GM19240 (cell line): Measurements from ENCODE around the gene LYZL2.
A peak's percentile ranks its signal among the peaks of the same experiment; 100 is the strongest.
"Not testable (repeated sequence)": the region's sequence is repeated elsewhere in the genome, so short reads cannot be mapped to it uniquely, and the experiment has no call there.

ENCODE experiments used
- DNase-seq: peaks from one replicate; pipeline ENCODE4 v3.0.0; 2011; ENCODE audit warnings: low spot score; ENCODE audit not compliant: insufficient read length

The LYZL2 gene

DNA sequence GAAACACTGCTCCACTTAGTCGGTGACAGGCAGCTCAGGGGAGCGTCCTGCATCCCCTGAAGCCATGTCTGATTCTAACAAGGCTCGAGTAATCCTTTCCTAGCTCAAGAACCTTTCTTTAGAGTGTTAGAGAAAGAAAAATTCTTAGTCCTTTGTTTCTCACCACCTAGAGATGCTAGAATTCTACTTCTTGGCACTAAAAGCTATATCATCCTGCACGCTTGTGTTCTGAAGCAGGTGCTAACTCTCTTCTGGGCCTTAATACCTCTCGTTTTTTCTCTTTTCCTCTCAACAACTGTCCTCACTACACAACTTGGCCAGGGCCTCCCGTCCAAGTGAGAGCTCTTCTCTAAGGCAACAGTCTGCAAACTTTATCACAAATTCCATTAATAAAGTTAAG lies at the start of gene LYZL2:
Gene LYZL2, minus strand, starts transcription at position 101 of the 400 bp plus-strand sequence. CDS start 2,838 bp downstream, outside the sequence.
- no peak for DNase-seq

GRCh38 chr10:30677616-30678015 lies 48.1 kb upstream of the LYZL2 start:
- DNase-seq = not testable (repeated sequence)

GRCh38 chr10:30677146-30677545 lies 47.6 kb upstream of the LYZL2 start:
- not testable (repeated sequence) for DNase-seq

DNA sequence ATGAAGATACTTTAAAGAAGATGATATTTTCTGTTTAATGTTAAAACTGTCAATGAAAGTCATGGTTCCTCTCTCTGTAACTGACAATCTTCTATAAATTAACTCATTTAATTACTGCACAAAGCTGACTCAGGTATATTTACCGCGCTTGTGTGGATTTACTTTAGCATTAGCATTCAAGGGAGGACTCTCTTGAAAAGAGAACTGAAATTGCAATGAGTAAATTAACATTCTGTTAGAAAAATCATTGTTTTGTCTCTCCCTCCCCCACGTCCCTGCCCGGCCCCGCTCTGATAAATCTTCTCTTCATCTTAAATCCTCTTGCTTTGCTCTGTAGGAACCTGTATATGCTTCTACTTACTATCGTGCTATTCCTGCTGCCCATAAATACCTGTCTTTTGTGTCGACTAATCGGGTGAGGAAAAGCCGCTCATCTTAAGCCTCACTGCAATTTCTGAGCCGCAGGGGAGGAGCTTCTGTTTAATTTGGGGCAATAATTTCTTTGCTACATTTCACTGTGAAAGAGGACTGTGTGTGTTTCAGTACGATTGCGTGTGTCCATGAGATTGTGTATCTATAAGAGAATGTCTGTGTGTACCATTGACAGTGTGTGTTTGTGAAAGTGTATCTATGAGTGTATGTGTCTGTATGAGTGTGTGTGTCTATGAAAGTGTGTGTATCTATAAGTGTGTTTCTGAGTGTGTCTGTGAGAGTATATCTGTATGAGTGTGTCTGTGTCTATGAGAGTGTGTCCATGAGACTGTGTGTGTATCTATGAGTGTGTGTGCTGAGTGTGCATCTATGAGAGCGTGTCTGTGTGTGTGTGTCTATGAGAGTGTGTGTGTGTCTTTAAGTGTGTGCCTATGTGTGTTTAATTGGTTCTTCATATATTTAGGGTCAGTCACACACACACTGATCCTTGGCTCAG lies 46.5 kb upstream of the LYZL2 start:
- DNase-seq = no peak

- no peak for DNase-seq
Observed at GRCh38 chr10:30674796-30675195, 45.2 kb upstream of the LYZL2 start.

DNA sequence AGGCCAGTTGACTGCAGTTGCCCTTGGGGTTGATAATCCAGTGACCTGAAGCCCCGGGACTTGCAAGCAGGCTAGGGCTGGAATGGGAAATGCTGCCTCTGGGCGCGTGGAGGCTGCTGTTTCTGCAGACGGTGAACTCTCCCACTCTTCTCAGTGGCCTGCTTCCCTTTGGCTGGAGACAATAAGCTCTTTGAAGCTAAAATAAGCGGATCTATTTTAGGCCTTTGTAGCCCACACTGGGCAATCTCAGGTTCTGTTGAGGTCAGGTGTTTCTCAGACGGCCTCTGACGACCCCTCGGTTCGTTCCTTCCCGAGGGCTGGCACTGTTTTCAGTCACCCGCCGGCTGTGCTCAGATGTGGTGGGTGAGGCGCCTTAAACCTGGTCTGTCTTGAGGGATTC lies 43.7 kb upstream of the LYZL2 start:
- not testable (repeated sequence) for DNase-seq

GRCh38 chr10:30672338-30672737 lies 42.8 kb upstream of the LYZL2 start:
- not testable (repeated sequence) for DNase-seq

DNA sequence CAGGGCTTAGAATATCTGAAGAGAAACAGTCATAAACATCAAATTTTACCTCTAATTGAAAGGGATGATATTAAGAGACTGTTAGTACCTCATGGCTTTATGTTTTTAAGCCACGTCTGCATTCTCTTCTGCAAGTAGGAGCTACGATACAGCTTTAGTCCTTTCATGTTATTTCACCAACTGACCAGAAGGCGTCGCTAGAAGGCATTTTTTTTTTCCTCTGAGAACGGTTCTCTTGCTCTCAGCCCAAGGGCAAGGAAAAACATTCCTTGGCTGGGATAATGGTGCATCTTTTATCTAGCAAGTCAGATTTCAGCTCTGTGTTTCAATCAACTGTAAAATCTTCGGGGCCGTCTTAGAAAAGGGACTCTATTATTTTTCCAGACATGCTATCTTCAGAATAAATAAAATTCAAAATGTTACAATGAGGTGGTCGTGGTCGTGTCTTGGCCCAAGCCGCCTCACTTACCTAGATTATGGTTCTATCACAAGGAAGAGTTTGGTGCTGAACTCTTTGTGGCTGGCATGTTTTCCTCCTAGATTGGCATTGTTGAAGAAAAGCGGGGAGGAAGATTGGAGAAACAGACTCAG lies 41.6 kb upstream of the LYZL2 start:
- DNase-seq = peak; percentile 11

DNA sequence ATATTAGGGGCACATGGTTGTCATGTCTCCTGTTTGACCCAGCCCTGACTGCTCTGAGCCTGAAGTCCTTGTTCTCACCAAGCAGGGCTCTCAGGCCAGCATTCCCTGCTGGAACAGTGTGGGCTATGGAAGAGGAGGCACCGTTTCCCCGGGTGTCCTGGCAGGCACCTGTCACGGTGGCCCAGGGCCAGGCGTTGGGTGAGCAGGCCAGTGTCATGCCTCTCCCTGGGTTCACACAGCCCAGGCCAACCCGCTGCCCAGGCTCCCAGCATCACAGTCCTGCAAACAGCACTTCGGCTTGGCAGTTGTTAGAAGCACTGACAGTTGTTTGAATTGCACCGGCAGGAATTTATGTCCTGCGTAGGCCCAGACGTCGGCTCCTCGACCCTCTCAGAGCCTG lies 38.4 kb upstream of the LYZL2 start:
- DNase-seq = not testable (repeated sequence)

DNA sequence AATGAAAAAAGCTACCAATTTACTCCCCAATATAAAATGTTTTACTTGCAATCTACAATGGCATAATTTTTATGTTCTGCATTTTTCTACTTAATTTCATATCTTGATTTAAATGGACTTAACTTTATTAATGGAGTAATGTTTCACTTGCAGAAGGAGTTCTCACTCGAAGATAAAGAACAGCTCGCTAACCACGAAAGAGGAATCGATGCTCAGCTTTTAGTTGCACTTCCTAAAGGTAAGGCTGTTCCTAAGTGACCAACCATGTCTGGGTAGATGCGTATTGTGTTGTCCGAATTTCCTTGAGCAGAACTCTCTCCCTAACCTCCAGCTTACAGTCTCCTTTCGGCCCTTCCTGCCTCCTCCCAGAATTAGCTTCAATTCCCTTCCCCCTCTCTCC lies 33.9 kb upstream of the LYZL2 start:
- not testable (repeated sequence) for DNase-seq

DNA sequence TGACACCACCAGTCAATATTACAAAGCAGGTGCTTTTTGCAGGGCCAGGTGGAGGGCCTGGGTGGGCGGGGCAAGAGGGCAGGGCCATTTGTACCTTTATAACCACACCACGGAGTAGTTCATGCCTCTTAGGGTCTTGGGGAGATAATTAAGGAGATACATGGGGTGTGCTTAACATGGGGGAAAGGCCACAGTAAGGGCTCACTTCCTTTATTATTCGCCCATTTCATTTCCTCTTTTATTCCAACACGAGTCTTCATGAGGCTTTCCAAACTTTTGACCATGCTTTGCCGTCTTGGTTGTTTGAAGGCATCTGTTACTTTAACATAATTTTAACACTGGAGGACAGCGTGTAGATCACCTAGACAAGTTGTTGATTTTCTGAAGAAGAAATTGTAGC lies 33.3 kb upstream of the LYZL2 start:
- DNase-seq = no peak

GRCh38 chr10:30660314-30660713 lies 30.8 kb upstream of the LYZL2 start:
- DNase-seq = not testable (repeated sequence)

GRCh38 chr10:30656233-30656632 lies 26.7 kb upstream of the LYZL2 start:
- DNase-seq = no peak

GRCh38 chr10:30655001-30655400 lies 25.4 kb upstream of the LYZL2 start:
- not testable (repeated sequence) for DNase-seq

- not testable (repeated sequence) for DNase-seq
Observed at GRCh38 chr10:30651470-30652397, 22.2 kb upstream of the LYZL2 start.

GRCh38 chr10:30647089-30647488 lies 17.5 kb upstream of the LYZL2 start:
- no peak for DNase-seq

- DNase-seq = no peak
Observed at GRCh38 chr10:30645340-30645827, 15.8 kb upstream of the LYZL2 start.

GRCh38 chr10:30644408-30644861 lies 14.9 kb upstream of the LYZL2 start:
- not testable (repeated sequence) for DNase-seq

DNA sequence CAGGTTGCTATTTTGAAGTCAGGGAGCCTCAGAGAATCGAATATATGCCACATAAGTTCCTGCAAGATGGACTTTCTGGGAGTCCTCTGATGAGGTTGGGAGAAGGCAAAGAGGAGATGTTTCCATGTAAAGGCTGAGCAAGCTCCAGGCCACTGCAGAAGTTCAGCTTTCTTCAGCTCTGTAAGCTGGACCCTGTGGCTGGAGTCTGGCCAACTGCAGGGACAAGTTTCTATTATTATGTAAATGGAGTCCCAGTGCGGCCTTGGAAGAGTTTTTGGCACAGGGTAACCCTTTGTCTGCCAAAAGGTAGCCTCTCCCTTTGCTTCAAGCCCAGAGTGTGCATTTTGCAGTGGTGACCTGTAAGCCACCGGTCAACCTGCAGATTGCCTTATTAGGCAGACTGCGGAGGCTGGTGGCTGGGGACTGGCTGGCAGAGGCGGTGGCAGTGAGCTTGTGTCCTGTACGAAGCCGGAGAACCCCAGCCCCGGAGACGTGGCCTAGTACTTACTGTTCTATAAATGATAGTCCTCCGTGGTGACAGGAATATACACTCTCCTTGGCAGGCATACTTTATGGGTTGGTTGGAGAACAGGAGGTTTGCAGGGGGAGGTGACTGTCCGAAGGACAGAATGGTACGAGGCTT lies 14.1 kb upstream of the LYZL2 start:
- not testable (repeated sequence) for DNase-seq

DNA sequence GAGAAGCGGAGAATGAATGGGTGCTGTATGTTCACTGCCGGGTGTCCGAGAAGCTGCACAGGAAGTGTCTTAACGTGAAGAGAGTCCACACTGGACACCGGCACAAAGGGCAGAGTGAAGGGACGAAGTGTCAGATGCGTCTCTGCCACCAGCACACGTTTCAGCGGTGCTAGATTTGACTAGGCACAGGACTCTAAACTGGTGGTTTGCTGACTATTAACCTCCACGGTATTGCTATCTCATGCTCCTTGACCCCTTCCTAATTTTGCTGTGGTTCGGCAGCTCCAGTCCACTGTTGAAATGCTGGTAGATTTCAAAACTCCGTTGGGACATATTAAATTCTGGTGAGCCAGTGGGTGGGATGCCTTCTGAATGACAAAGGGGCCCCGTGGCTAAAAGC lies 13.3 kb upstream of the LYZL2 start:
- DNase-seq = not testable (repeated sequence)
